K562 (cell line): Measurements from ENCODE around the gene SPATA24. TPM values are rescaled to one million over a fixed set of nuclear protein-coding genes. Genes with fewer than 3 reads are reported as not detected.

Experiments
- ATAC-seq: fragments of 200-7000 bp; cut with Tn5 transposase; 3 replicates; pipeline ENCODE4 v1.9.1; 2020; ENCODE audit warnings: moderate library complexity
- BruUV-seq: library from RNA; stranded (reverse); fragments of 400-500 nt; replicated peaks from 2 replicates; lab custom pipeline; 2021; lab: Mats Ljungman, UMichigan
- CTCF ChIA-PET: fragments of 300-600 bp; formaldehyde crosslinking; extraction: SDS; loops from one replicate; lab custom pipeline; 2021; ENCODE audit warnings: low intra/inter-chr PET ratio; lab: Yijun Ruan, JAX
- POLR2A ChIA-PET: fragments of 300-600, 350-650 bp; sonication (Branson Sonifier 250); formaldehyde crosslinking; extraction: SDS; loops from one replicate; lab custom pipeline; 2021; ENCODE audit warnings: antibody characterized with exemption, inconsistent platforms; lab: Yijun Ruan, JAX
- DNase-seq, 4 experiments: peaks; one replicate each; pipeline versions ENCODE4 v3.0.0 to v3.0.0-alpha.2; 2011 to 2018; ENCODE audit warnings: low spot score in 3 of 4, mixed read lengths in 3 of 4; ENCODE audit errors: extremely low read depth in 1 of 4
- FAIRE-seq: peaks from 2 replicates; lab custom pipeline; 2011; peaks lifted over from hg19 to GRCh38; lab: Jason Lieb, UNC
- H2AFZ ChIP-seq: 2 replicates; pipeline ENCODE4 v1.6.0; 2011; ENCODE audit warnings: low read depth, low read length, control low read depth, inconsistent platforms
- H3K27ac ChIP-seq: fragments of 200-600 bp; 3 replicates; pipeline ENCODE4 v1.8.0; 2011; ENCODE audit warnings: low read depth, mild to moderate bottlenecking, control low read depth, inconsistent platforms, low read length, moderate library complexity, mixed read lengths; ENCODE audit errors: extremely low read depth
- H3K27me3 ChIP-seq, 2 experiments: fragments of 300-600 bp in 1 of 2; 2 replicates in 1 of 2; 3 replicates in 1 of 2; pipeline versions ENCODE4 v1.6.0 to v1.8.0; 2011; ENCODE audit warnings: inconsistent platforms in 2 of 2, low read length in 2 of 2, mild to moderate bottlenecking in 1 of 2, mixed read lengths in 1 of 2, moderate library complexity in 1 of 2; ENCODE audit not compliant: control insufficient read depth in 2 of 2, insufficient read depth in 2 of 2
- H3K36me3 ChIP-seq: fragments of 300-600 bp; 3 replicates; pipeline ENCODE4 v1.8.0; 2011; ENCODE audit warnings: mild to moderate bottlenecking, low read length, inconsistent platforms; ENCODE audit not compliant: control insufficient read depth, insufficient read depth
- H3K4me1 ChIP-seq, 2 experiments: fragments of 200-600 bp in 1 of 2; replicated peaks in 1 of 2; 2 replicates in 1 of 2; 3 replicates in 1 of 2; pipeline versions ENCODE4 v1.5.1 to v1.8.0; 2011; ENCODE audit warnings: inconsistent platforms in 2 of 2, low read length in 2 of 2, mild to moderate bottlenecking in 1 of 2, mixed read lengths in 1 of 2, moderate library complexity in 1 of 2; ENCODE audit not compliant: control insufficient read depth in 2 of 2, insufficient read depth in 2 of 2
- H3K4me2 ChIP-seq: 2 replicates; pipeline ENCODE4 v1.6.1; 2011; ENCODE audit warnings: low read length, control low read depth, inconsistent platforms, mixed read lengths; ENCODE audit not compliant: insufficient read depth
- H3K4me3 ChIP-seq: fragments of 200-600 bp; sonication (generic), shearing (Covaris generic); 2 replicates; pipeline ENCODE4 v1.5.1; 2016; ENCODE audit warnings: control low read depth, inconsistent platforms
- H3K79me2 ChIP-seq: fragments of 200-600 bp; 3 replicates; pipeline ENCODE4 v1.8.0; 2011; ENCODE audit warnings: low read length, inconsistent platforms; ENCODE audit not compliant: control insufficient read depth, insufficient read depth
- H3K9ac ChIP-seq, 2 experiments: 2 replicates each; pipeline versions ENCODE4 v1.6.0 to v1.6.1; 2011; ENCODE audit warnings: low read depth in 2 of 2, low read length in 2 of 2, control low read depth in 1 of 2, inconsistent platforms in 1 of 2, mild to moderate bottlenecking in 1 of 2, mixed read lengths in 1 of 2; ENCODE audit not compliant: insufficient read depth in 1 of 2
- H3K9me1 ChIP-seq: one replicate; pipeline ENCODE4 v1.6.0; 2011; ENCODE audit warnings: inconsistent platforms, mild to moderate bottlenecking, low read length, moderate library complexity; ENCODE audit not compliant: control insufficient read depth, insufficient read depth
- H3K9me3 ChIP-seq: replicated peaks from 2 replicates; pipeline ENCODE4 v1.5.1; 2011; ENCODE audit warnings: low read depth, low read length, inconsistent platforms; ENCODE audit not compliant: control insufficient read depth, insufficient read depth
- H4K20me1 ChIP-seq: replicated peaks from 2 replicates; pipeline ENCODE4 v1.6.1; 2011; ENCODE audit warnings: low read length, inconsistent platforms, mixed read lengths; ENCODE audit not compliant: control insufficient read depth, insufficient read depth
- ARNT ChIP-seq, 2 experiments: fragments of 450-650 bp; IDR thresholded peaks; 2 replicates each; pipeline ENCODE4 v1.6.1; 2016; ENCODE audit warnings: mild to moderate bottlenecking in 1 of 2
- CBFA2T2 ChIP-seq: fragments of 450-650 bp; conservative IDR thresholded peaks from 2 replicates; pipeline ENCODE4 v1.6.1; 2017; ENCODE audit warnings: mild to moderate bottlenecking
- CBX3 ChIP-seq, 2 experiments: IDR thresholded peaks; 1 replicate in 1 of 2; 2 replicates in 1 of 2; pipeline ENCODE4 v1.6.1; 2012; ENCODE audit warnings: inconsistent platforms in 2 of 2, low read length in 2 of 2, borderline replicate concordance in 1 of 2, control low read depth in 1 of 2
- HMGXB4 ChIP-seq: sonication (generic); formaldehyde crosslinking; IDR thresholded peaks from 2 replicates; pipeline ENCODE4 v1.8.1; 2023; ENCODE audit warnings: mild to moderate bottlenecking, missing genetic modification reagents
- JUNB ChIP-seq: fragments of 450-650 bp; formaldehyde crosslinking; conservative IDR thresholded peaks from 2 replicates; pipeline ENCODE4 v1.4.0; 2020; ENCODE audit warnings: mild to moderate bottlenecking
- KLF13 ChIP-seq: fragments of 450-650 bp; IDR thresholded peaks from 2 replicates; pipeline ENCODE4 v1.6.1; 2016; ENCODE audit warnings: missing genetic modification characterization, low read depth, mild to moderate bottlenecking, missing compliant biosample characterization, moderate library complexity, borderline replicate concordance
- NRF1 ChIP-seq, 2 experiments: fragments of 450-650 bp; IDR thresholded peaks in 1 of 2; conservative IDR thresholded peaks in 1 of 2; 2 replicates each; pipeline ENCODE4 v1.6.1; 2014; ENCODE audit warnings: mild to moderate bottlenecking in 2 of 2
- TCFL5 ChIP-seq: fragments of 250-450 bp; sonication (Bioruptor Pico); conservative IDR thresholded peaks from 2 replicates; pipeline ENCODE4 v1.6.1; 2021; ENCODE audit warnings: mild to moderate bottlenecking, moderate library complexity, matching md5 sums
- ZBTB11 ChIP-seq, 3 experiments: fragments of 200-800 bp in 1 of 3; fragments of 250-450 bp in 1 of 3; fragments of 450-650 bp in 1 of 3; sonication (Bioruptor Pico) in 1 of 3; sonication (Bioruptor generic) in 1 of 3; formaldehyde crosslinking in 1 of 3; IDR thresholded peaks; 2 replicates each; pipeline versions ENCODE4 v1.6.1 to v1.8.0; 2016 to 2022; ENCODE audit warnings: mild to moderate bottlenecking in 2 of 3, missing genetic modification characterization in 2 of 3, missing compliant biosample characterization in 1 of 3, moderate library complexity in 1 of 3
- ZBTB26 ChIP-seq: fragments of 450-650 bp; formaldehyde crosslinking; IDR thresholded peaks from 2 replicates; pipeline ENCODE4 v1.4.0; 2022; ENCODE audit warnings: missing genetic modification characterization
- ZNF24 ChIP-seq: fragments of 450-650 bp; IDR thresholded peaks from 2 replicates; pipeline ENCODE4 v1.6.1; 2016
- ZNF408 ChIP-seq: fragments of 250-450 bp; sonication (Bioruptor Pico); IDR thresholded peaks from 2 replicates; pipeline ENCODE4 v1.4.0; 2020; ENCODE audit warnings: low read depth, mild to moderate bottlenecking, moderate library complexity
- ZNF449 ChIP-seq: fragments of 250-450 bp; sonication (Bioruptor Pico); IDR thresholded peaks from 2 replicates; pipeline ENCODE4 v1.8.0; 2022; ENCODE audit warnings: moderate library complexity, mild to moderate bottlenecking, inconsistent platforms
- WGBS: fragments of 100-300 bp; shearing (Covaris generic); methylation state at CpG from one replicate; pipeline ENCODE4 v1.1.6; 2016; ENCODE audit warnings: low coverage, mixed read lengths; ENCODE audit not compliant: insufficient coverage; ENCODE audit errors: missing lambda C conversion rate; 5-methylcytosine and 5-hydroxymethylcytosine counted together
- in situ Hi-C: fragments of 300-500 bp; cut with MboI; formaldehyde crosslinking; loops from 4 replicates; pipeline ENCODE4 v1.15.0; 2018; ENCODE audit warnings: inconsistent platforms, mixed read lengths
- intact Hi-C: fragments of 100-400 bp; cut with micrococcal nuclease; formaldehyde crosslinking; loops from 2 replicates; pipeline ENCODE4 v1.14.2; 2022
- polyA plus RNA-seq, 8 experiments: library from polyadenylated mRNA; depleted of rRNA in 4 of 8; stranded (reverse) in 5 of 8; unstranded in 3 of 8; fragments of >200 nt; fragmentation: Nextera tagmentation in 2 of 8; fragmentation: Illumina TruSeq in 1 of 8; extraction: Ambion mirVana in 2 of 8; extraction: Trizol in 1 of 8; gene quantifications; 2 replicates each; pipeline versions ENCODE4 v1.2.1 to v1.2.3, GENCODE V29; 2011 to 2014; ENCODE audit warnings: inconsistent platforms in 1 of 8, missing spikeins in 1 of 8
- total RNA-seq, 7 experiments: library from RNA; depleted of rRNA in 6 of 7; stranded (reverse); fragments of >200 nt in 6 of 7; fragmentation: Illumina TruSeq in 2 of 7; extraction: Trizol in 2 of 7; gene quantifications; 2 replicates each; pipeline versions ENCODE4 v1.2.1 to v1.2.3, GENCODE V29; 2011 to 2021; ENCODE audit warnings: low replicate concordance in 1 of 7

The SPATA24 gene
- total and polyA plus RNA-seq, 9 of the 15 experiments (the other 6 are each of a cell fraction or from before 2014, with no cell fraction given): 4.1 to 12.6 (median 8.0) TPM

GRCh38 chr5:139403418-139403786 is 487 bp downstream of the SPATA24 start:
- WGBS: 3% methylated on average over 7 of the region's 7 CpGs
- H3K4me3 ChIP-seq: peak overlapping the region; percentile 50
- H3K4me1 ChIP-seq: peaks cover 11 to 15% of the 10 kb centered on the region in 2 experiments; a peak in 4 of 5 replicates
- in situ Hi-C loops (no loop called here), intact Hi-C loops (loop anchor here (2.0 to 5.0 kb wide), 2 partner anchors 19 to 61 kb away; partner anchors contain the start of gene PAIP2)
- FAIRE-seq: no peak
- H3K36me3 ChIP-seq: 0 out of 3 replicates have a peak, but pooled peaks cover 2% of the 10 kb centered on the region
- CTCF ChIA-PET: no interaction called here
- TSS peak; percentile 92 for BruUV-seq
- DNase-seq: no peak
- peak; percentile 5 for ATAC-seq
- no peaks in the 10 kb centered on the region for H4K20me1 ChIP-seq
- POLR2A ChIA-PET: interaction anchor here (0.6 to 1.7 kb wide), 6 partner anchors 15 to 181 kb away, joined by 3 to 7 read pairs (median 3); partner anchors contain the start of genes DNAJC18 and PAIP2
- peak overlapping the region; percentile 97 for H2AFZ ChIP-seq
- no peaks in the 10 kb centered on the region for H3K27me3 ChIP-seq
- no peaks in the 10 kb centered on the region for H3K9me1 ChIP-seq
- no peaks in the 10 kb centered on the region for H3K9me3 ChIP-seq
- no peaks in the 10 kb centered on the region for H3K79me2 ChIP-seq
- peak overlapping the region; percentile 90 for H3K27ac ChIP-seq
- peak overlapping the region; percentile 73 to 88; a peak in 3 of 4 replicates for H3K9ac ChIP-seq
- H3K4me2 ChIP-seq: peak overlapping the region; percentile 99
- TF ChIP-seq HMGXB4: no peak
- TF ChIP-seq ARNT (IDR thresholded peaks at IDR 0.05): no peak
- no peak for TF ChIP-seq TCFL5 (CRISPR knock-in tag)
- TF ChIP-seq JUNB (CRISPR knock-in tag): peak; percentile 73
- no peak for TF ChIP-seq ZNF449 (CRISPR knock-in tag)
- 0 out of 3 replicates have a peak, but pooled peaks of 1 of the 2 experiments have one; percentile 6 for TF ChIP-seq CBX3 (IDR thresholded peaks at IDR 0.05; ENCODE audit: borderline replicate concordance in 1 of 2, low read length in 2 of 2)
- no peak for TF ChIP-seq ZNF24
- TF ChIP-seq KLF13 (tag): no peak
- no peak for TF ChIP-seq ZBTB26
- TF ChIP-seq CBFA2T2: no peak
- TF ChIP-seq NRF1 (conservative IDR thresholded peaks at IDR 0.05 in 1 of 2, IDR thresholded peaks at IDR 0.05 in 1 of 2): no peak
- no peak for TF ChIP-seq ZNF408 (CRISPR knock-in tag)
- TF ChIP-seq ZBTB11 (CRISPR knock-in tag; IDR thresholded peaks at IDR 0.05): 0 out of 6 replicates have a peak, but pooled peaks of 1 of the 3 experiments have one; percentile 11
